Parathyroid adenoma (tissue), 2 donors: ENCODE data around the gene EPS8.

ENCODE experiments used
- H2AFZ ChIP-seq: fragments of 300-600 bp; sonication (generic); one replicate; pipeline ENCODE4 v1.7.0; 2017; ENCODE audit warnings: antibody characterized with exemption, mild to moderate bottlenecking
- H3K27ac ChIP-seq: fragments of 300-600 bp; sonication (generic); one replicate; pipeline ENCODE4 v1.7.0; 2017
- H3K27me3 ChIP-seq: fragments of 300-600 bp; sonication (generic); one replicate; pipeline ENCODE4 v1.7.0; 2017; ENCODE audit warnings: low read length; ENCODE audit not compliant: control insufficient read depth, insufficient read depth
- H3K36me3 ChIP-seq: fragments of 300-600 bp; sonication (generic); one replicate; pipeline ENCODE4 v1.7.0; 2017; ENCODE audit warnings: low read length; ENCODE audit not compliant: control insufficient read depth, insufficient read depth
- H3K4me1 ChIP-seq: fragments of 300-600 bp; sonication (generic); one replicate; pipeline ENCODE4 v1.7.0; 2017; ENCODE audit warnings: control low read depth
- H3K4me2 ChIP-seq: fragments of 300-600 bp; sonication (generic); one replicate; pipeline ENCODE4 v1.7.0; 2017; ENCODE audit warnings: low read length
- H3K4me3 ChIP-seq: fragments of 300-600 bp; sonication (generic); one replicate; pipeline ENCODE4 v1.7.0; 2017; ENCODE audit warnings: low read depth, low read length
- H3K79me2 ChIP-seq: fragments of 300-600 bp; sonication (generic); one replicate; pipeline ENCODE4 v1.7.0; 2017; ENCODE audit warnings: control low read depth
- H3K9ac ChIP-seq: fragments of 300-600 bp; sonication (generic); one replicate; pipeline ENCODE4 v1.7.0; 2017; ENCODE audit warnings: mild to moderate bottlenecking
- H3K9me3 ChIP-seq: fragments of 300-600 bp; sonication (generic); one replicate; pipeline ENCODE4 v1.7.0; 2017; ENCODE audit warnings: low read length; ENCODE audit not compliant: control insufficient read depth
- CTCF ChIP-seq: fragments of 300-600 bp; sonication (generic); IDR thresholded peaks from one replicate; pipeline ENCODE4 v1.7.0; 2017; ENCODE audit warnings: antibody characterized with exemption, mild to moderate bottlenecking
- donor health status: primary hyperparathyroidism.

The EPS8 gene

GRCh38 chr12:15716581-15716980, 72.6 kb downstream of the EPS8 start:
- Histone ChIP-seq H3K4me1 (no peaks in the 10 kb centered on the region), H3K36me3 (no peaks in the 10 kb centered on the region), H3K9me3 (no peaks in the 10 kb centered on the region), H3K27me3 (no peaks in the 10 kb centered on the region), H3K4me3 (no peak overlapping the region), H3K4me2 (no peak overlapping the region), H3K9ac (no peak overlapping the region), H2AFZ (no peak overlapping the region), H3K27ac (no peak overlapping the region), H3K79me2 (no peaks in the 10 kb centered on the region)
- TF ChIP-seq CTCF, result no peak

- no peak overlapping the region for H3K9ac ChIP-seq
- H3K4me1 ChIP-seq, result no peaks in the 10 kb centered on the region
- no peak overlapping the region for H2AFZ ChIP-seq
- no peak overlapping the region for H3K4me2 ChIP-seq
- no peak overlapping the region for H3K27ac ChIP-seq
- no peak for TF ChIP-seq CTCF
- no peaks in the 10 kb centered on the region for H3K36me3 ChIP-seq
- H3K27me3 ChIP-seq, result no peaks in the 10 kb centered on the region
- no peak overlapping the region for H3K4me3 ChIP-seq
- no peaks in the 10 kb centered on the region for H3K9me3 ChIP-seq
- H3K79me2 ChIP-seq, result no peaks in the 10 kb centered on the region
Measured at GRCh38 chr12:15714256-15714655, 74.9 kb downstream of the EPS8 start.

GRCh38 chr12:15712823-15713660, 76.1 kb downstream of the EPS8 start:
- Histone ChIP-seq H3K27ac (peak overlapping the region; percentile 33), H3K4me1 (no peaks in the 10 kb centered on the region), H3K9me3 (no peaks in the 10 kb centered on the region), H3K9ac (no peak overlapping the region), H3K36me3 (no peaks in the 10 kb centered on the region), H3K79me2 (no peaks in the 10 kb centered on the region), H3K4me2 (no peak overlapping the region), H3K27me3 (no peaks in the 10 kb centered on the region), H2AFZ (no peak overlapping the region), H3K4me3 (no peak overlapping the region)
- no peak for TF ChIP-seq CTCF

GRCh38 chr12:15712160-15712559, 77.0 kb downstream of the EPS8 start:
- Histone ChIP-seq H3K36me3 (no peaks in the 10 kb centered on the region), H3K79me2 (no peaks in the 10 kb centered on the region), H3K27ac (no peak overlapping the region), H3K9ac (no peak overlapping the region), H2AFZ (no peak overlapping the region), H3K9me3 (no peaks in the 10 kb centered on the region), H3K4me3 (no peak overlapping the region), H3K27me3 (no peaks in the 10 kb centered on the region), H3K4me2 (no peak overlapping the region), H3K4me1 (no peaks in the 10 kb centered on the region)
- no peak for TF ChIP-seq CTCF
